OCI-LY3 (cell line): ENCODE data around the gene OR14A16.

ENCODE experiments used
- CTCF ChIP-seq: fragments of 200-600, 300-600 bp; sonication (generic); IDR thresholded peaks from 2 replicates; pipeline ENCODE4 v1.5.1; 2014; ENCODE audit warnings: antibody characterized with exemption, low read length, low read depth
- EZH2phosphoT487 ChIP-seq: fragments of 200-600 bp; shearing (Covaris generic); IDR thresholded peaks from 2 replicates; pipeline ENCODE4 v1.6.1; 2018; ENCODE audit warnings: antibody characterized with exemption, mixed run types, low read depth

DNA sequence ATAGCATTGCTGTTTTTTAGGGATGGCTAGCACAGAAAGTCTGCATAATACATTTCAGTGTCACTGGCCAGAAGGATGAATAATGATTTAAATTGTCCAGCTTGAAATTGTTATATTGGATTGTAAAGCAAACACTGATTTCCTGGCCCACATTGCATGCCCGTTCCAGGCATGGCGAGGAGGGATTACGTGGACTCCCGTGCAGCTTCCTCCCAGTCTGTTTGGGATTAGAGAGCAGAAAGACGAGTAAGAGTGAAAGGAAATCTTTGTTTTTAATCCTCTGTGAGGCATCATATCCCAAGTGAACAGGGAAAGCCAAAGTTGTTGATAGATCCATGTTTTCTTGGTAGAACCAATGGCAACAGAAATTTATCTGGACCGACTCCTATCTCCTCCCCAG, 41.5 kb upstream of the OR14A16 start:
- TF ChIP-seq CTCF (no peak), EZH2phosphoT487 (no peak)
